ENCODE data around the gene ALKBH5.

The ALKBH5 gene

GRCh38 chr17:18177133-18177532 is 6.5 kb upstream of the ALKBH5 start:
- no peaks in the 10 kb centered on the region for H3K27me3 ChIP-seq (ENCODE audit: control insufficient read depth in 1 of 2, insufficient read depth in 2 of 2, low read length in 2 of 2)
- H3K9me3 ChIP-seq (ENCODE audit: control insufficient read depth in 2 of 2, low read length in 2 of 2), result no peaks in the 10 kb centered on the region
- no peak overlapping the region for H3K4me3 ChIP-seq (ENCODE audit: low read length in 2 of 2)
- no peak overlapping the region for H3K27ac ChIP-seq (ENCODE audit: low read length)
- H3K4me1 ChIP-seq (ENCODE audit: control insufficient read depth, insufficient read depth, low read length), result peaks cover 5% of the 10 kb centered on the region
- no peak overlapping the region for H3K9ac ChIP-seq (ENCODE audit: low read length in 2 of 2)
- no peaks in the 10 kb centered on the region for H3K36me3 ChIP-seq (ENCODE audit: control insufficient read depth in 2 of 2, insufficient read depth in 2 of 2, low read length in 2 of 2)

GRCh38 chr17:18177722-18178121 is 5.9 kb upstream of the ALKBH5 start:
- H3K9ac ChIP-seq (ENCODE audit: low read length in 2 of 2), result no peak overlapping the region

GRCh38 chr17:18179196-18179595 is 4.4 kb upstream of the ALKBH5 start:
- Histone ChIP-seq H3K4me1 (ENCODE audit: control insufficient read depth, insufficient read depth, low read length) (peaks cover 12% of the 10 kb centered on the region), H3K27me3 (ENCODE audit: control insufficient read depth in 1 of 2, insufficient read depth in 2 of 2, low read length in 2 of 2) (no peaks in the 10 kb centered on the region), H3K36me3 (ENCODE audit: control insufficient read depth in 2 of 2, insufficient read depth in 2 of 2, low read length in 2 of 2) (no peaks in the 10 kb centered on the region), H3K27ac (ENCODE audit: low read length) (no peak overlapping the region), H3K4me3 (ENCODE audit: low read length in 2 of 2) (no peak overlapping the region), H3K9me3 (ENCODE audit: control insufficient read depth in 2 of 2, low read length in 2 of 2) (no peaks in the 10 kb centered on the region), H3K9ac (ENCODE audit: low read length in 2 of 2) (peak overlapping the region in 1 of 2 donors; percentile 42)

More at GRCh38 chr17:18177722-18178121, 5.9 kb upstream of the ALKBH5 start:
- no peak overlapping the region for H3K27ac ChIP-seq (ENCODE audit: low read length)
- H3K27me3 ChIP-seq (ENCODE audit: control insufficient read depth in 1 of 2, insufficient read depth in 2 of 2, low read length in 2 of 2), result no peaks in the 10 kb centered on the region
- peaks cover 9% of the 10 kb centered on the region for H3K4me1 ChIP-seq (ENCODE audit: control insufficient read depth, insufficient read depth, low read length)
- H3K4me3 ChIP-seq (ENCODE audit: low read length in 2 of 2), result no peak overlapping the region
- H3K9me3 ChIP-seq (ENCODE audit: control insufficient read depth in 2 of 2, low read length in 2 of 2), result no peaks in the 10 kb centered on the region
- no peaks in the 10 kb centered on the region for H3K36me3 ChIP-seq (ENCODE audit: control insufficient read depth in 2 of 2, insufficient read depth in 2 of 2, low read length in 2 of 2)

GRCh38 chr17:18179804-18180203 is 3.8 kb upstream of the ALKBH5 start:
- H3K9ac ChIP-seq (ENCODE audit: low read length in 2 of 2), result peak overlapping the region in 1 of 2 donors; percentile 42
- H3K36me3 ChIP-seq (ENCODE audit: control insufficient read depth in 2 of 2, insufficient read depth in 2 of 2, low read length in 2 of 2), result no peaks in the 10 kb centered on the region
- no peak overlapping the region for H3K4me3 ChIP-seq (ENCODE audit: low read length in 2 of 2)
- H3K9me3 ChIP-seq (ENCODE audit: control insufficient read depth in 2 of 2, low read length in 2 of 2), result no peaks in the 10 kb centered on the region
- H3K27ac ChIP-seq (ENCODE audit: low read length), result no peak overlapping the region
- H3K4me1 ChIP-seq (ENCODE audit: control insufficient read depth, insufficient read depth, low read length), result peaks cover 15% of the 10 kb centered on the region
- H3K27me3 ChIP-seq (ENCODE audit: control insufficient read depth in 1 of 2, insufficient read depth in 2 of 2, low read length in 2 of 2), result no peaks in the 10 kb centered on the region

- no peaks in the 10 kb centered on the region for H3K9me3 ChIP-seq (ENCODE audit: control insufficient read depth in 2 of 2, low read length in 2 of 2)
- no peak overlapping the region for H3K9ac ChIP-seq (ENCODE audit: low read length in 2 of 2)
- H3K27ac ChIP-seq (ENCODE audit: low read length), result peak overlapping the region; percentile 96
- no peaks in the 10 kb centered on the region for H3K27me3 ChIP-seq (ENCODE audit: control insufficient read depth in 1 of 2, insufficient read depth in 2 of 2, low read length in 2 of 2)
- H3K4me3 ChIP-seq (ENCODE audit: low read length in 2 of 2), result no peak overlapping the region
- H3K4me1 ChIP-seq (ENCODE audit: control insufficient read depth, insufficient read depth, low read length), result peaks cover 28% of the 10 kb centered on the region
- H3K36me3 ChIP-seq (ENCODE audit: control insufficient read depth in 2 of 2, insufficient read depth in 2 of 2, low read length in 2 of 2), result peaks cover 0 to 2% of the 10 kb centered on the region in 2 donors
Observed at GRCh38 chr17:18181358-18181757, 2.3 kb upstream of the ALKBH5 start.

- peaks cover 0 to 3% of the 10 kb centered on the region in 2 donors for H3K36me3 ChIP-seq (ENCODE audit: control insufficient read depth in 2 of 2, insufficient read depth in 2 of 2, low read length in 2 of 2)
- no peaks in the 10 kb centered on the region for H3K9me3 ChIP-seq (ENCODE audit: control insufficient read depth in 2 of 2, low read length in 2 of 2)
- H3K4me3 ChIP-seq (ENCODE audit: low read length in 2 of 2), result peak overlapping the region; percentile 79 to 97
- H3K27ac ChIP-seq (ENCODE audit: low read length), result peak overlapping the region; percentile 96
- peak overlapping the region; percentile 76 to 92 for H3K9ac ChIP-seq (ENCODE audit: low read length in 2 of 2)
- peaks cover 37% of the 10 kb centered on the region for H3K4me1 ChIP-seq (ENCODE audit: control insufficient read depth, insufficient read depth, low read length)
- no peaks in the 10 kb centered on the region for H3K27me3 ChIP-seq (ENCODE audit: control insufficient read depth in 1 of 2, insufficient read depth in 2 of 2, low read length in 2 of 2)
Observed at GRCh38 chr17:18182110-18182977, 1.3 kb upstream of the ALKBH5 start.

GRCh38 chr17:18182978-18183333 is 672 bp upstream of the ALKBH5 start:
- Histone ChIP-seq H3K9me3 (ENCODE audit: control insufficient read depth in 2 of 2, low read length in 2 of 2) (no peaks in the 10 kb centered on the region), H3K27ac (ENCODE audit: low read length) (peak overlapping the region; percentile 96)

GRCh38 chr17:18184143-18185031 is 759 bp downstream of the ALKBH5 start:
- Histone ChIP-seq H3K4me1 (ENCODE audit: control insufficient read depth, insufficient read depth, low read length) (peaks cover 56% of the 10 kb centered on the region), H3K9ac (ENCODE audit: low read length in 2 of 2) (peak overlapping the region; percentile 76 to 87), H3K9me3 (ENCODE audit: control insufficient read depth in 2 of 2, low read length in 2 of 2) (no peaks in the 10 kb centered on the region), H3K4me3 (ENCODE audit: low read length in 2 of 2) (peak overlapping the region; percentile 92 to 97), H3K27ac (ENCODE audit: low read length) (peak overlapping the region; percentile 96), H3K36me3 (ENCODE audit: control insufficient read depth in 2 of 2, insufficient read depth in 2 of 2, low read length in 2 of 2) (peaks cover 0 to 5% of the 10 kb centered on the region in 2 donors), H3K27me3 (ENCODE audit: control insufficient read depth in 1 of 2, insufficient read depth in 2 of 2, low read length in 2 of 2) (no peaks in the 10 kb centered on the region)

More at GRCh38 chr17:18182978-18183333, 672 bp upstream of the ALKBH5 start:
- Histone ChIP-seq H3K36me3 (ENCODE audit: control insufficient read depth in 2 of 2, insufficient read depth in 2 of 2, low read length in 2 of 2) (peaks cover 0 to 3% of the 10 kb centered on the region in 2 donors), H3K27me3 (ENCODE audit: control insufficient read depth in 1 of 2, insufficient read depth in 2 of 2, low read length in 2 of 2) (no peaks in the 10 kb centered on the region), H3K4me3 (ENCODE audit: low read length in 2 of 2) (peak overlapping the region; percentile 79 to 97), H3K4me1 (ENCODE audit: control insufficient read depth, insufficient read depth, low read length) (peaks cover 43% of the 10 kb centered on the region), H3K9ac (ENCODE audit: low read length in 2 of 2) (peak overlapping the region; percentile 76 to 92)

GRCh38 chr17:18185391-18185790 is 1.8 kb downstream of the ALKBH5 start:
- H3K36me3 ChIP-seq (ENCODE audit: control insufficient read depth in 2 of 2, insufficient read depth in 2 of 2, low read length in 2 of 2), result peaks cover 0 to 7% of the 10 kb centered on the region in 2 donors
- H3K9ac ChIP-seq (ENCODE audit: low read length in 2 of 2), result peak overlapping the region; percentile 71 to 76
- H3K27ac ChIP-seq (ENCODE audit: low read length), result peak overlapping the region; percentile 53
- H3K4me1 ChIP-seq (ENCODE audit: control insufficient read depth, insufficient read depth, low read length), result peaks cover 66% of the 10 kb centered on the region
- peak overlapping the region; percentile 92 to 97 for H3K4me3 ChIP-seq (ENCODE audit: low read length in 2 of 2)
- no peaks in the 10 kb centered on the region for H3K9me3 ChIP-seq (ENCODE audit: control insufficient read depth in 2 of 2, low read length in 2 of 2)
- no peaks in the 10 kb centered on the region for H3K27me3 ChIP-seq (ENCODE audit: control insufficient read depth in 1 of 2, insufficient read depth in 2 of 2, low read length in 2 of 2)

GRCh38 chr17:18185832-18186626 is 2.4 kb downstream of the ALKBH5 start:
- H3K9ac ChIP-seq (ENCODE audit: low read length in 2 of 2), result peak overlapping the region; percentile 71 to 76
- peak overlapping the region; percentile 53 for H3K27ac ChIP-seq (ENCODE audit: low read length)
- H3K9me3 ChIP-seq (ENCODE audit: control insufficient read depth in 2 of 2, low read length in 2 of 2), result no peaks in the 10 kb centered on the region
- H3K36me3 ChIP-seq (ENCODE audit: control insufficient read depth in 2 of 2, insufficient read depth in 2 of 2, low read length in 2 of 2), result peaks cover 0 to 7% of the 10 kb centered on the region in 2 donors
- peaks cover 72% of the 10 kb centered on the region for H3K4me1 ChIP-seq (ENCODE audit: control insufficient read depth, insufficient read depth, low read length)
- peak overlapping the region; percentile 92 to 97 for H3K4me3 ChIP-seq (ENCODE audit: low read length in 2 of 2)
- H3K27me3 ChIP-seq (ENCODE audit: control insufficient read depth in 1 of 2, insufficient read depth in 2 of 2, low read length in 2 of 2), result no peaks in the 10 kb centered on the region
